ENCODE data around the gene SEMA3E. TPM values are rescaled to one million over a fixed set of nuclear protein-coding genes. Genes with fewer than 3 reads are reported as not detected.
A peak's percentile ranks its signal among the peaks of the same experiment; 100 is the strongest.

Gene SEMA3E
- total and polyA plus RNA-seq, 2 experiments from 2014 or later: 7.0 to 14.0 TPM

GRCh38 chr7:83355143-83355542, 293.8 kb downstream of the SEMA3E start:
- WGBS (ENCODE audit: low lambda C conversion rate, missing lambda C conversion rate): 86% methylated on average over 3 of the region's 3 CpGs
- H3K27me3 ChIP-seq: no peaks in the 10 kb centered on the region
- H3K9me2 ChIP-seq (replicated peaks; ENCODE audit: insufficient read depth): no peaks in the 10 kb centered on the region
- H3K9me3 ChIP-seq (ENCODE audit: low read depth): no peaks in the 10 kb centered on the region
- H3K4me2 ChIP-seq: no peak overlapping the region
- H4K20me1 ChIP-seq (ENCODE audit: insufficient read depth, poor library complexity, severe bottlenecking): no peaks in the 10 kb centered on the region
- no peak for TF ChIP-seq EZH2 (IDR thresholded peaks at IDR 0.05; ENCODE audit: borderline replicate concordance)
- no peaks in the 10 kb centered on the region for H3K36me3 ChIP-seq (replicated peaks; ENCODE audit: insufficient read depth, low read depth)
- no peak overlapping the region for H3K27ac ChIP-seq
- no peak for DNase-seq (ENCODE audit: low spot score)
- no peaks in the 10 kb centered on the region for H3K79me2 ChIP-seq
- no peak overlapping the region for H3K4me3 ChIP-seq
- H3K4me1 ChIP-seq (ENCODE audit: insufficient read depth): no peaks in the 10 kb centered on the region
- no peak overlapping the region for H2AFZ ChIP-seq

- Histone ChIP-seq H3K27ac (no peak overlapping the region), H3K4me2 (peak overlapping the region; percentile 29), H3K9me2 (replicated peaks; ENCODE audit: insufficient read depth) (no peaks in the 10 kb centered on the region), H2AFZ (no peak overlapping the region), H3K4me1 (ENCODE audit: insufficient read depth) (no peaks in the 10 kb centered on the region), H3K4me3 (no peak overlapping the region), H3K9me3 (ENCODE audit: low read depth) (no peaks in the 10 kb centered on the region), H3K36me3 (replicated peaks; ENCODE audit: insufficient read depth, low read depth) (no peaks in the 10 kb centered on the region), H4K20me1 (ENCODE audit: insufficient read depth, poor library complexity, severe bottlenecking) (no peaks in the 10 kb centered on the region), H3K27me3 (no peaks in the 10 kb centered on the region), H3K79me2 (no peaks in the 10 kb centered on the region)
- DNase-seq (ENCODE audit: low spot score): peak; percentile 81
- WGBS (ENCODE audit: low lambda C conversion rate, missing lambda C conversion rate): 27% methylated on average over 5 of the region's 5 CpGs
- TF ChIP-seq EZH2phosphoT487 (IDR thresholded peaks at IDR 0.05; ENCODE audit: low read depth, severe bottlenecking, unreplicated experiment) (no peak), EZH2 (IDR thresholded peaks at IDR 0.05; ENCODE audit: borderline replicate concordance) (no peak)
- TF ChIP-seq, protein P1, sequence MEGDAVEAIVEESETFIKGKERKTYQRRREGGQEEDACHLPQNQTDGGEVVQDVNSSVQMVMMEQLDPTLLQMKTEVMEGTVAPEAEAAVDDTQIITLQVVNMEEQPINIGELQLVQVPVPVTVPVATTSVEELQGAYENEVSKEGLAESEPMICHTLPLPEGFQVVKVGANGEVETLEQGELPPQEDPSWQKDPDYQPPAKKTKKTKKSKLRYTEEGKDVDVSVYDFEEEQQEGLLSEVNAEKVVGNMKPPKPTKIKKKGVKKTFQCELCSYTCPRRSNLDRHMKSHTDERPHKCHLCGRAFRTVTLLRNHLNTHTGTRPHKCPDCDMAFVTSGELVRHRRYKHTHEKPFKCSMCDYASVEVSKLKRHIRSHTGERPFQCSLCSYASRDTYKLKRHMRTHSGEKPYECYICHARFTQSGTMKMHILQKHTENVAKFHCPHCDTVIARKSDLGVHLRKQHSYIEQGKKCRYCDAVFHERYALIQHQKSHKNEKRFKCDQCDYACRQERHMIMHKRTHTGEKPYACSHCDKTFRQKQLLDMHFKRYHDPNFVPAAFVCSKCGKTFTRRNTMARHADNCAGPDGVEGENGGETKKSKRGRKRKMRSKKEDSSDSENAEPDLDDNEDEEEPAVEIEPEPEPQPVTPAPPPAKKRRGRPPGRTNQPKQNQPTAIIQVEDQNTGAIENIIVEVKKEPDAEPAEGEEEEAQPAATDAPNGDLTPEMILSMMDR (IDR thresholded peaks at IDR 0.05; ENCODE audit: poor library complexity): no peak
Measured at GRCh38 chr7:83347945-83348444, 300.9 kb downstream of the SEMA3E start.

DNA sequence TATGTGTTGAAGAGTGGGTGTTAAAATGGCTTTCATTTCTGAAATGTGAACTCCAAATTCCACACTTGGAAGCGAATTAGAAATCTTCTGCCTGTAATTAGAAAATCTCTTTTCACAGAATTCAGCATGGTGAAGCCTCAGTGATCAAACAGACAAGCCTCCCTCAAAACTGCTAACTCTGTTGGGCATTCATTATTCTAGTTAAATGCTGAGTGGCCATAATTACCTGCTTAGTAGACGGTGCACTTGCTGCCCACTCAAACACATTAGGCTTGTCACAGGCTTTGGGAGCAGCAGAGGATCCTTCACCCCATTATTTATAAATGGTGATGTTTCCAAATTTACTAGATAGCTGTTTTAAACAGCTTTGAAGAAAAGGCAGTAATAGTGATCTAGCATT, 309.0 kb downstream of the SEMA3E start:
- H3K27ac ChIP-seq: no peak overlapping the region
- no peaks in the 10 kb centered on the region for H3K4me1 ChIP-seq (ENCODE audit: insufficient read depth)
- no peaks in the 10 kb centered on the region for H3K9me2 ChIP-seq (replicated peaks; ENCODE audit: insufficient read depth)
- H3K4me3 ChIP-seq: no peak overlapping the region
- H3K36me3 ChIP-seq (replicated peaks; ENCODE audit: insufficient read depth, low read depth): no peaks in the 10 kb centered on the region
- no peaks in the 10 kb centered on the region for H4K20me1 ChIP-seq (ENCODE audit: insufficient read depth, poor library complexity, severe bottlenecking)
- no peaks in the 10 kb centered on the region for H3K9me3 ChIP-seq (ENCODE audit: low read depth)
- no peak for DNase-seq (ENCODE audit: low spot score)
- H3K4me2 ChIP-seq: no peak overlapping the region
- H3K79me2 ChIP-seq: no peaks in the 10 kb centered on the region
- whole genome bisulfite sequencing (ENCODE audit: low lambda C conversion rate, missing lambda C conversion rate): 76% methylated on average over 2 of the region's 2 CpGs
- no peaks in the 10 kb centered on the region for H3K27me3 ChIP-seq
- no peak for TF ChIP-seq EZH2phosphoT487 (IDR thresholded peaks at IDR 0.05; ENCODE audit: low read depth, severe bottlenecking, unreplicated experiment)
- TF ChIP-seq, protein P1 (IDR thresholded peaks at IDR 0.05; ENCODE audit: poor library complexity): no peak
- no peak for TF ChIP-seq EZH2 (IDR thresholded peaks at IDR 0.05; ENCODE audit: borderline replicate concordance)
- H2AFZ ChIP-seq: no peak overlapping the region

DNA sequence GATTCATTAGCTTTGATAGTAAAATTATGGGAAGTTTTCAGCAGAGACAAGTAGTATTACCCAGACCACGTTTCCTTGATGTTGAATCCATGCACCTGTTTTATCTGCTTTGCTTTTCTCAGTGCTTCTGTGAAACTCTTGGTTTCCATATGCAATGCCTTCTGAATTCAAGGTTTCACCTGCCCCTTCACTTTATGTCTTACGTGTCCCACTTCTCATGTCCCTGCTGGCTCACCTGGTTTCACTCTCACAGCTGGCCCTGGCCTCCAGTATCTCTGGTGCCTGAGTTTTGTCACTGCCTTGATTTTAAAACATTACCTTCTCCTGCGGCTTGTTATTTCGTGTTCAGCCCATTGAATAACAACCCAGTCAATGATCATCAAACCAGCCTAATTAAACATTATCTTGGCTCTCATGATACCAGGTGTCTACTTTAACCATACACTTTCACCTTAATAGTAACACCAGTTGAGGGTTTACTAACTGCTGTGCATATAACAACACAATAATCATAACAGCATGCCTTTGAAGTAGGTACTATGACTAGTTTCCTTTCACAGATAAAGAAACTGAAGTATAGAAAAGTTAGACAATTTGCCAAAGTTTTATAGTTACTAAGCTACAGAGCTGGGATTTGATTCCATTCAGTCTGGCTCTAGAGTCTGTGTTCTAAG, 310.5 kb downstream of the SEMA3E start:
- no peak for TF ChIP-seq EZH2phosphoT487 (IDR thresholded peaks at IDR 0.05; ENCODE audit: low read depth, severe bottlenecking, unreplicated experiment)
- TF ChIP-seq, protein P1 (IDR thresholded peaks at IDR 0.05; ENCODE audit: poor library complexity): no peak
- TF ChIP-seq EZH2 (IDR thresholded peaks at IDR 0.05; ENCODE audit: borderline replicate concordance): no peak
- whole genome bisulfite sequencing (ENCODE audit: low lambda C conversion rate, missing lambda C conversion rate): 93% methylated on average over 4 of the region's 4 CpGs

More for the DNA sequence above, 310.5 kb downstream of the SEMA3E start:
- Histone ChIP-seq H4K20me1 (ENCODE audit: insufficient read depth, poor library complexity, severe bottlenecking) (no peaks in the 10 kb centered on the region), H3K4me2 (no peak overlapping the region), H3K27me3 (no peaks in the 10 kb centered on the region), H3K4me1 (ENCODE audit: insufficient read depth) (no peaks in the 10 kb centered on the region), H3K36me3 (replicated peaks; ENCODE audit: insufficient read depth, low read depth) (no peaks in the 10 kb centered on the region), H3K79me2 (no peaks in the 10 kb centered on the region), H3K27ac (no peak overlapping the region), H3K9me2 (replicated peaks; ENCODE audit: insufficient read depth) (no peaks in the 10 kb centered on the region), H3K9me3 (ENCODE audit: low read depth) (no peaks in the 10 kb centered on the region), H2AFZ (no peak overlapping the region), H3K4me3 (no peak overlapping the region)
- DNase-seq (ENCODE audit: low spot score): no peak
